LHCN-M2 (cell line): ENCODE results near the gene CSNK2A1. TPM values are rescaled to one million over a fixed set of nuclear protein-coding genes. Genes with fewer than 3 reads are reported as not detected.
"Not testable (repeated sequence)": the region's sequence is repeated elsewhere in the genome, so short reads cannot be mapped to it uniquely, and the experiment has no call there.

Experiments
- DNase-seq: peaks from one replicate; pipeline ENCODE4 v3.0.0-alpha.2; 2012; ENCODE audit warnings: low read depth
- total RNA-seq: library from RNA; depleted of rRNA; stranded (reverse); fragments of >200 nt; gene quantifications from 2 replicates; pipeline ENCODE4 v1.2.3, GENCODE V29; 2014

The CSNK2A1 gene
- total RNA-seq, 1 experiment from 2014 or later, result 137 TPM

- no peak for DNase-seq
Measured at GRCh38 chr20:487655-488054, 55.9 kb downstream of the CSNK2A1 start.

GRCh38 chr20:483815-484644 lies 59.6 kb downstream of the CSNK2A1 start:
- DNase-seq, result peak; percentile 73

- no peak for DNase-seq
Measured at GRCh38 chr20:481167-481566, 62.4 kb downstream of the CSNK2A1 start.

- DNase-seq, result no peak
Measured at GRCh38 chr20:480044-480443, 63.5 kb downstream of the CSNK2A1 start.

GRCh38 chr20:479487-479886 lies 64.1 kb downstream of the CSNK2A1 start:
- no peak for DNase-seq

GRCh38 chr20:478949-479429 lies 64.6 kb downstream of the CSNK2A1 start:
- DNase-seq, result peak; percentile 62

- peak; percentile 50 for DNase-seq
Measured at GRCh38 chr20:478010-478948, 65.3 kb downstream of the CSNK2A1 start.

- not testable (repeated sequence) for DNase-seq
Measured at GRCh38 chr20:476561-477249, 66.9 kb downstream of the CSNK2A1 start.

- no peak for DNase-seq
Measured at GRCh38 chr20:475463-476357, 67.9 kb downstream of the CSNK2A1 start.

- DNase-seq, result no peak
Measured at GRCh38 chr20:474581-474980, 69.0 kb downstream of the CSNK2A1 start.

- no peak for DNase-seq
Measured at GRCh38 chr20:472889-473292, 70.7 kb downstream of the CSNK2A1 start.

- DNase-seq, result no peak
Measured at GRCh38 chr20:472137-472846, 71.3 kb downstream of the CSNK2A1 start.

- DNase-seq, result no peak
Measured at GRCh38 chr20:469746-470490, 73.7 kb downstream of the CSNK2A1 start.

- no peak for DNase-seq
Measured at GRCh38 chr20:467755-468154, 75.8 kb downstream of the CSNK2A1 start.

GRCh38 chr20:462199-462991 lies 81.2 kb downstream of the CSNK2A1 start, which contains the start of gene TBC1D20:
TSS of gene TBC1D20 (minus strand) at chr20:462533. CDS start at chr20:462405, 128 bp downstream.
- DNase-seq, result peak; percentile 84

- DNase-seq, result peak; percentile 47
Measured at GRCh38 chr20:461254-462198, 82.1 kb downstream of the CSNK2A1 start.

- DNase-seq, result peak; percentile 52
Measured at GRCh38 chr20:460707-461106, 82.9 kb downstream of the CSNK2A1 start.
